A549 (cell line): ENCODE measurements around the gene LEKR1.

ENCODE experiments used
- CEBPB ChIP-seq, 2 experiments: fragments of >200 bp in 1 of 2; sonication (Bioruptor Twin) in 1 of 2; formaldehyde crosslinking in 1 of 2; IDR thresholded peaks; 2 replicates each; pipeline ENCODE4 v1.6.1; 2012 to 2016
- EHF ChIP-seq: fragments of 250-450 bp; sonication (Bioruptor Pico); IDR thresholded peaks from 2 replicates; pipeline ENCODE4 v1.5.0; 2020; ENCODE audit warnings: mild to moderate bottlenecking
- EP300 ChIP-seq, 2 experiments: fragments of >200 bp; sonication (Bioruptor Twin); formaldehyde crosslinking; IDR thresholded peaks; 2 replicates in 1 of 2; 3 replicates in 1 of 2; pipeline ENCODE4 v1.6.1; 2016 to 2017
- ESRRA ChIP-seq: fragments of 150-350 bp; IDR thresholded peaks from 2 replicates; pipeline ENCODE4 v1.6.1; 2014; ENCODE audit warnings: mild to moderate bottlenecking, low read length, borderline replicate concordance
- HDAC2 ChIP-seq: fragments of 200-600 bp; sonication (generic); IDR thresholded peaks from 2 replicates; pipeline ENCODE4 v1.6.1; 2016
- POLR2A ChIP-seq: IDR thresholded peaks from 2 replicates; pipeline ENCODE4 v1.6.1; 2012; ENCODE audit warnings: mild to moderate bottlenecking, low read length
- SMC3 ChIP-seq: fragments of >200 bp; sonication (Bioruptor Twin); formaldehyde crosslinking; IDR thresholded peaks from 3 replicates; pipeline ENCODE4 v1.6.1; 2018; ENCODE audit warnings: inconsistent platforms
- ZNF302 ChIP-seq: fragments of 250-450 bp; sonication (Bioruptor Pico); IDR thresholded peaks from 2 replicates; pipeline ENCODE4 v1.9.0; 2021; ENCODE audit warnings: inconsistent platforms, mild to moderate bottlenecking, moderate library complexity
- TF ChIP-seq, protein P1 (sequence below): fragments of 200-600 bp; sonication (generic); IDR thresholded peaks from 2 replicates; pipeline ENCODE4 v1.6.1; 2016; ENCODE audit warnings: antibody characterized with exemption, mild to moderate bottlenecking, moderate library complexity
- TF ChIP-seq, protein P2 (sequence below): fragments of >200 bp; sonication (Bioruptor Twin); formaldehyde crosslinking; IDR thresholded peaks from 3 replicates; pipeline ENCODE4 v1.5.1; 2016

- TF ChIP-seq, protein P1, sequence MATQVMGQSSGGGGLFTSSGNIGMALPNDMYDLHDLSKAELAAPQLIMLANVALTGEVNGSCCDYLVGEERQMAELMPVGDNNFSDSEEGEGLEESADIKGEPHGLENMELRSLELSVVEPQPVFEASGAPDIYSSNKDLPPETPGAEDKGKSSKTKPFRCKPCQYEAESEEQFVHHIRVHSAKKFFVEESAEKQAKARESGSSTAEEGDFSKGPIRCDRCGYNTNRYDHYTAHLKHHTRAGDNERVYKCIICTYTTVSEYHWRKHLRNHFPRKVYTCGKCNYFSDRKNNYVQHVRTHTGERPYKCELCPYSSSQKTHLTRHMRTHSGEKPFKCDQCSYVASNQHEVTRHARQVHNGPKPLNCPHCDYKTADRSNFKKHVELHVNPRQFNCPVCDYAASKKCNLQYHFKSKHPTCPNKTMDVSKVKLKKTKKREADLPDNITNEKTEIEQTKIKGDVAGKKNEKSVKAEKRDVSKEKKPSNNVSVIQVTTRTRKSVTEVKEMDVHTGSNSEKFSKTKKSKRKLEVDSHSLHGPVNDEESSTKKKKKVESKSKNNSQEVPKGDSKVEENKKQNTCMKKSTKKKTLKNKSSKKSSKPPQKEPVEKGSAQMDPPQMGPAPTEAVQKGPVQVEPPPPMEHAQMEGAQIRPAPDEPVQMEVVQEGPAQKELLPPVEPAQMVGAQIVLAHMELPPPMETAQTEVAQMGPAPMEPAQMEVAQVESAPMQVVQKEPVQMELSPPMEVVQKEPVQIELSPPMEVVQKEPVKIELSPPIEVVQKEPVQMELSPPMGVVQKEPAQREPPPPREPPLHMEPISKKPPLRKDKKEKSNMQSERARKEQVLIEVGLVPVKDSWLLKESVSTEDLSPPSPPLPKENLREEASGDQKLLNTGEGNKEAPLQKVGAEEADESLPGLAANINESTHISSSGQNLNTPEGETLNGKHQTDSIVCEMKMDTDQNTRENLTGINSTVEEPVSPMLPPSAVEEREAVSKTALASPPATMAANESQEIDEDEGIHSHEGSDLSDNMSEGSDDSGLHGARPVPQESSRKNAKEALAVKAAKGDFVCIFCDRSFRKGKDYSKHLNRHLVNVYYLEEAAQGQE, result no peak
- no peak for TF ChIP-seq EHF
- TF ChIP-seq, protein P2, sequence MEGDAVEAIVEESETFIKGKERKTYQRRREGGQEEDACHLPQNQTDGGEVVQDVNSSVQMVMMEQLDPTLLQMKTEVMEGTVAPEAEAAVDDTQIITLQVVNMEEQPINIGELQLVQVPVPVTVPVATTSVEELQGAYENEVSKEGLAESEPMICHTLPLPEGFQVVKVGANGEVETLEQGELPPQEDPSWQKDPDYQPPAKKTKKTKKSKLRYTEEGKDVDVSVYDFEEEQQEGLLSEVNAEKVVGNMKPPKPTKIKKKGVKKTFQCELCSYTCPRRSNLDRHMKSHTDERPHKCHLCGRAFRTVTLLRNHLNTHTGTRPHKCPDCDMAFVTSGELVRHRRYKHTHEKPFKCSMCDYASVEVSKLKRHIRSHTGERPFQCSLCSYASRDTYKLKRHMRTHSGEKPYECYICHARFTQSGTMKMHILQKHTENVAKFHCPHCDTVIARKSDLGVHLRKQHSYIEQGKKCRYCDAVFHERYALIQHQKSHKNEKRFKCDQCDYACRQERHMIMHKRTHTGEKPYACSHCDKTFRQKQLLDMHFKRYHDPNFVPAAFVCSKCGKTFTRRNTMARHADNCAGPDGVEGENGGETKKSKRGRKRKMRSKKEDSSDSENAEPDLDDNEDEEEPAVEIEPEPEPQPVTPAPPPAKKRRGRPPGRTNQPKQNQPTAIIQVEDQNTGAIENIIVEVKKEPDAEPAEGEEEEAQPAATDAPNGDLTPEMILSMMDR, result no peak
- no peak for TF ChIP-seq POLR2A
- TF ChIP-seq CEBPB (IDR thresholded peaks at IDR 0.05), result no peak
- TF ChIP-seq SMC3, result no peak
- TF ChIP-seq ZNF302 (CRISPR knock-in tag), result no peak
- TF ChIP-seq ESRRA, result no peak
- no peak for TF ChIP-seq HDAC2
- TF ChIP-seq EP300 (IDR thresholded peaks at IDR 0.05), result no peak
Observed at GRCh38 chr3:157086060-157086750, 260.1 kb downstream of the LEKR1 start.
